ENCODE measurements around the gene RNASE8. TPM values are rescaled to one million over a fixed set of nuclear protein-coding genes. Genes with fewer than 3 reads are reported as not detected.

The RNASE8 gene
- total RNA-seq, 2 donors from 2014 or later, result not detected

DNA sequence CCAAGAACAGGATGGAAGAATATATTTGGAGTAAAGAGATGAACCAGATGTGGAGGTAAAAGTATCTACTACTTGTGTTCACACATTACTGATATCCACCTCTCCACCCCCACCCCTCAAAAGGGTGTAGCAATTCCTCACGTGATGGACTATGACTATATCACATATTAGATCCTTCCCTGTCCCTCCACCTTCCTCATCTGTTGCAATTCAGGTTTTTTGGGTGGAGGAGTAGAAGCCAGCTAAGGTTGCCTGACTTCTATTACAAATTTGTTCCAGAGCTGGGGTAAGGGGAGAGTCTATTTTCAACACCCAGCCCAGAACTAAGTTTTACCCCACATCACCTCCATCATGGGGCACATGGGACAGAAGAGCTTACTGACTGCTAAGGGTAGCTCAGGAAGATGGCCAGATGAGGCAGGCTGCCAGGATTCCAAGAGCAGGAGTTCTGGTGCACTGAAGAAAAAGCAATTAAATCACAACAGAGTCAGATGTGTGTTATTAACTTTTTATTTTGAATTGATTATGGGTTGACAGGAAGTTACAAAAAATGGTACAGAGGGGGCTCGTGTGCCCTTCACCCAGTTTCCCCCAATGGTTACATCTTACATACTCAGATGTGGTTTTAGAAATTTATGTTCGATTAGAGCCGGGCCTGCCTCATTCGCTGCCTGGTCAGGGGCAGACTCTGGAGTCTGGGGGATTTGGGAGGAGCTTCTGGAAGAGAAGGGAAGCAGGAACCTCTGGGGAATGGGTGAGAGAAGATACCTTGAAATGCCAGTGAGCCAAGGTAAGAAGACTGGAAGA is 25.1 kb upstream of the RNASE8 start:
- no peak for DNase-seq (ENCODE audit: low spot score)
- H3K27me3 ChIP-seq, result no peaks in the 10 kb centered on the region
- no peaks in the 10 kb centered on the region for H3K9me3 ChIP-seq

GRCh38 chr14:21033133-21033698 is 24.4 kb upstream of the RNASE8 start:
- H3K27ac ChIP-seq, result no peak overlapping the region
- TF ChIP-seq, protein P1, sequence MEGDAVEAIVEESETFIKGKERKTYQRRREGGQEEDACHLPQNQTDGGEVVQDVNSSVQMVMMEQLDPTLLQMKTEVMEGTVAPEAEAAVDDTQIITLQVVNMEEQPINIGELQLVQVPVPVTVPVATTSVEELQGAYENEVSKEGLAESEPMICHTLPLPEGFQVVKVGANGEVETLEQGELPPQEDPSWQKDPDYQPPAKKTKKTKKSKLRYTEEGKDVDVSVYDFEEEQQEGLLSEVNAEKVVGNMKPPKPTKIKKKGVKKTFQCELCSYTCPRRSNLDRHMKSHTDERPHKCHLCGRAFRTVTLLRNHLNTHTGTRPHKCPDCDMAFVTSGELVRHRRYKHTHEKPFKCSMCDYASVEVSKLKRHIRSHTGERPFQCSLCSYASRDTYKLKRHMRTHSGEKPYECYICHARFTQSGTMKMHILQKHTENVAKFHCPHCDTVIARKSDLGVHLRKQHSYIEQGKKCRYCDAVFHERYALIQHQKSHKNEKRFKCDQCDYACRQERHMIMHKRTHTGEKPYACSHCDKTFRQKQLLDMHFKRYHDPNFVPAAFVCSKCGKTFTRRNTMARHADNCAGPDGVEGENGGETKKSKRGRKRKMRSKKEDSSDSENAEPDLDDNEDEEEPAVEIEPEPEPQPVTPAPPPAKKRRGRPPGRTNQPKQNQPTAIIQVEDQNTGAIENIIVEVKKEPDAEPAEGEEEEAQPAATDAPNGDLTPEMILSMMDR (IDR thresholded peaks at IDR 0.05), result no peak
- H3K27me3 ChIP-seq, result no peaks in the 10 kb centered on the region
- no peaks in the 10 kb centered on the region for H3K36me3 ChIP-seq
- peaks cover 0 to 2% of the 10 kb centered on the region in 2 donors for H3K4me1 ChIP-seq
- no peak for DNase-seq (ENCODE audit: low spot score)
- H3K4me3 ChIP-seq, result no peak overlapping the region
- no peaks in the 10 kb centered on the region for H3K9me3 ChIP-seq

More for the DNA sequence above, 25.1 kb upstream of the RNASE8 start:
- H3K27ac ChIP-seq, result no peak overlapping the region
- H3K4me1 ChIP-seq, result no peaks in the 10 kb centered on the region
- TF ChIP-seq, protein P1 (IDR thresholded peaks at IDR 0.05), result no peak
- no peaks in the 10 kb centered on the region for H3K36me3 ChIP-seq
- H3K4me3 ChIP-seq, result no peak overlapping the region

GRCh38 chr14:21034707-21035106 is 22.9 kb upstream of the RNASE8 start, which contains the start of gene RNASE13:
RNASE13 (minus strand) TSS chr14:21034807; CDS start chr14:21034288, 519 bp downstream.
- Histone ChIP-seq H3K36me3 (no peaks in the 10 kb centered on the region), H3K4me1 (peaks cover 0 to 17% of the 10 kb centered on the region in 2 donors), H3K9me3 (no peaks in the 10 kb centered on the region), H3K4me3 (no peak within 1 kb of the TSS), H3K27ac (no peak within 1 kb of the TSS), H3K27me3 (no peaks in the 10 kb centered on the region)
- no peak for DNase-seq (ENCODE audit: low spot score)
- TF ChIP-seq, protein P1 (IDR thresholded peaks at IDR 0.05), result no peak

DNA sequence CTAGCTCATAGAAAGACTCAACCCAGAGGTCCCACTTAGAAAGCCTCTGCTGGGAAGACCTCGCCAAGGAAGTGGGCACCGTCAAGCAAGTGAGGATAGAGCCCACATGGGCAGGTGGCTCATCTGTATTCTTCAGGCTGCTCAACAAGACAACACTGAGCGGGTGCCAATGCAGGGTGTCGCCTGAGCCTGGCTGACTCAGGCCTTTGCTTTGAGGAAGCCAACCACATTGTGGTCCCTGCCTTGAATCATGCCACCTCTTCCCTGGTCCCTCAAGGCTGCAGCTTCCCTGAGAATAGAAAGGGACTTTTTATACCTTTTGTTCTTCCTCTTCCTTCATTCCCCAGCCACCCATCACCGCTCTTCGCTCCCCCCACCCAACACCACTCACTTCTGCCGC is 20.9 kb upstream of the RNASE8 start:
- H3K27ac ChIP-seq, result peak overlapping the region in 1 of 2 donors; percentile 23
- no peaks in the 10 kb centered on the region for H3K9me3 ChIP-seq
- H3K4me3 ChIP-seq, result no peak overlapping the region
- no peaks in the 10 kb centered on the region for H3K36me3 ChIP-seq
- H3K4me1 ChIP-seq, result peaks cover 0 to 23% of the 10 kb centered on the region in 2 donors
- TF ChIP-seq, protein P1 (IDR thresholded peaks at IDR 0.05), result no peak
- no peaks in the 10 kb centered on the region for H3K27me3 ChIP-seq
- DNase-seq (ENCODE audit: low spot score), result no peak

GRCh38 chr14:21037156-21037555 is 20.5 kb upstream of the RNASE8 start:
- TF ChIP-seq, protein P1 (IDR thresholded peaks at IDR 0.05), result no peak
- peaks cover 0 to 23% of the 10 kb centered on the region in 2 donors for H3K4me1 ChIP-seq
- no peaks in the 10 kb centered on the region for H3K27me3 ChIP-seq
- no peaks in the 10 kb centered on the region for H3K9me3 ChIP-seq
- peak overlapping the region in 1 of 2 donors; percentile 23 for H3K27ac ChIP-seq
- DNase-seq (ENCODE audit: low spot score), result no peak
- H3K36me3 ChIP-seq, result no peaks in the 10 kb centered on the region
- no peak overlapping the region for H3K4me3 ChIP-seq

All from right atrium auricular region (tissue), 2 donors.